Lower leg skin (tissue), 3 donors: ENCODE results near the gene CPLX3.

Experiments
- CTCF ChIP-seq, 3 donors: fragments of 450-650 bp; IDR thresholded peaks; one replicate each; pipeline ENCODE4 v1.5.1; 2016; ENCODE audit warnings: antibody characterized with exemption in 3 of 3, mild to moderate bottlenecking in 3 of 3, moderate library complexity in 2 of 3
- POLR2A ChIP-seq, 2 donors: fragments of 450-650 bp; IDR thresholded peaks; one replicate each; pipeline ENCODE4 v1.6.1; 2016 to 2017; ENCODE audit warnings: antibody characterized with exemption in 2 of 2, mild to moderate bottlenecking in 1 of 2, moderate library complexity in 1 of 2

DNA sequence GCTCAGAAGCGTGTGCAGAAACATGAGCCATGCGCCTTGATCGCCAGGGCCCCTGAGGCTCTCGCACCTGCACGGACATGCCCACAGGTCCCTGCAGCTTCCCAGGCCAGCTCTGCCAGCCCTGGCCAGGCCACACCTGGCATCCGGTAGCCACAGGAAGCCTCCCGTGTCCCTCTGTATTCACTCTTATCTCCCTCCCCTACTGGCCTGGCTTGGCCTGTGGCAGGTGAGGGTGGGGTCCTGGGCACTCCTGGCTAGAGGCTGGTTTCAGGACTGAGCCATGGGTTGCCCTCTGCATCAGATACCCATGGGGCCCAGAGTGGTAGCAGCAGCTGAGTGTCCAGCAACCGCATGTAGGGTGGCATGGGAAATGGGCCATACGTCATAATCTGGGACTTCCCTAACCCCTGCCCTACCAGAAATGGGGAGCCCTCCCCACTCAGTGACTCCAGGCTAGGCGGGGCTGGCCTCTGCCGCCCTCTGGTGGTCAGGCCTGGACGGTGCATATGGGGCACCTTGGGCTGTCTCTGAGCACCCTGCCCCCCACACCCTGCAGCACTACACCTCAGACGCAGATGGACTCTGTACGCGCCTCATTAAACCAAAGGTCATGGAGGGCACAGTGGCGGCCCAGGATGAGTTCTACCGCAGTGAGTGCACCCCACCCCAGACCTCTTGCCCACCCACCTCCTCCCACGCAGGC lies 26.4 kb upstream of the CPLX3 start:
- TF ChIP-seq POLR2A (IDR thresholded peaks at IDR 0.05) (no peak), CTCF (IDR thresholded peaks at IDR 0.05) (peak in 1 of 3 donors; percentile 62)
